ENCODE data around the gene STAT2. TPM values are rescaled to one million over a fixed set of nuclear protein-coding genes. Genes with fewer than 3 reads are reported as not detected.
"Not testable (repeated sequence)": the region's sequence is repeated elsewhere in the genome, so short reads cannot be mapped to it uniquely, and the experiment has no call there.

The STAT2 gene
- polyA plus RNA-seq, 4 donors = 78.8 to 139 (median 105) TPM

- DNase-seq (ENCODE audit: low read depth in 4 of 4, low spot score in 3 of 4) = no peak
These were observed 2.5 kb upstream of the STAT2 start, which contains the start of gene APOF for GRCh38 chr12:56362130-56363059. Gene APOF (minus strand): TSS chr12:56362857. CDS start chr12:56362745, 112 bp downstream.

DNA sequence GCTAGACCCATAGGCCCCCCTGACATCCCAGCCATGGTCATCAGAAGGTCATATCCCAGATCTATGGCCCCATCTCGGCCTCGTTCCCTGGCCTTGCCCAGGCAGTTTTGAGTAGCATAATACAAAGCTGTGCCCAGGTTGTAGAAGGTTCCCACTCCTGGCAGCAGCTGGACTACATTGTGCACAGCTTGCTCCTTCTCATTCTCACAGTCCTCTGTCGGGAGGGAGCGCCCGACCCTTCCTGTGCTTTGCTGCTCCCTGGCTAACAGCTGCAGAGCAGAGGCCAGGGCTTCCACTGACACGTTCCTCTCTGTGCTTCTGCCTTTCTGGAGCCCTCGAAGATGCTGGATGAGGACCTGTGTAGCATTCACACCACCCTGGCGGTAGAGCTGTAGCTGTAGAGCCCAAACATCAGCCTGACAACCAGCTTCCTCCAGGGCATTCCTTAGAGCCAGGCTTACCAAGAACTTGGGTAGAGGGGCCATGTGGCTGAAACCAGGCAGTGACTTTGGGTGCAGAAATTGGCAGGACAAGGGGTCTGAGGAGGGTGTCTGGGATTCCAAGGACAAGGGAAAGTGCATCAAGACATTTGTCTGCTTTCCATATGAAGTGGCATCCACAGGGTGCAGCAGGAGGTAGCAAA is 1.7 kb upstream of the STAT2 start:
- DNase-seq (ENCODE audit: low read depth in 4 of 4, low spot score in 3 of 4) = no peak

DNA sequence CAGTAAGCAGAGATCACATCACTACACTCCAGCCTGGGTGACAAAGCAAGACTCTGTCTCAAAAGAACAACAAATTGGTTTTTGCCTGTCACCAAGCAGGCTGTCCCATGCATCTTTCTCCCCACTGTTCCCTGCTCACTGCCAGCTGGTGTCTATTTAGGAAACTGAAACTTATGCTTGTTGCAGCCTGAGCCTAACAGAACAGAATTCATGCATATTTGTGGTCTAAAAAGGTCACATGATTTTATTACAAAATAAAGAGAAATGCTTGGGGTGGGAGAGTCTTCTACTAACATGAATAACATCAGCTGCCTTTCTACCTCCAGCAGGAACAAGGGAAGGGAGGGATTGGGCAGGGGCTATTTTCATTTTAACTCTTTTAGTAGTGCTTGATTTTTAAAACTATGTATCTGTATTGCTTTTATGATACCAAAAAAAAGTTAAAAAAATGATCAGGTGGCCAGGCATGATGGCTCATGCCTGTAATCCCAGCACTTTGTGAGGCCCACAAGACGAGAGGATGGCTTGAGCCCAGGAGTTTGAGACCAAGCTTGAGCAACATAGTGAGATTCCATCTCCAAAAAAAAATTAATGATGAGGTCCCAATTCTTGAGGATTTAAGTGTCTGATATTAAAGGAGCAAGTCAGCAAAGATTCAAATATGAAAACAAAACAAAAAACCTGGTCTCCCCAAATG is 923 bp downstream of the STAT2 start:
- DNase-seq (ENCODE audit: low read depth in 4 of 4, low spot score in 3 of 4) = no peak

DNA sequence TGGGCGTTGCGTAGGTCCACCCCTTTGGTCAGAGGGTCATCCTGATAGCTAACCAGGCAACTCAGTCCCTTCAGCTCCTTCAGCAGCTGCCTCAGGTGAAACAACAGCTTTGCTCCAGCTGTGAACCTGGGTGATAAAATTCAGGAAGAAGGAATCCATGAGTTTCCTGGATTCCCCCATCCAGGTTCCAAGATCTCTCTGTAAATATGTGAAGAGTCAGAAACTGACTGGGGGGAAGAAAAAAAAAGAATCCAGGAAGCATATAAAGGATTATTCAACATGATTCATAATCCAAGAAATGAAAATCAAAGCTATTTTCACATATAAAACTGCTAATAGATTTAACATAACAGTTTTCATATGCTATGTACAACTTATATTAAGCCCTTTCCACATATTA is 8.6 kb downstream of the STAT2 start:
- no peak for DNase-seq (ENCODE audit: low read depth in 4 of 4, low spot score in 3 of 4)

DNA sequence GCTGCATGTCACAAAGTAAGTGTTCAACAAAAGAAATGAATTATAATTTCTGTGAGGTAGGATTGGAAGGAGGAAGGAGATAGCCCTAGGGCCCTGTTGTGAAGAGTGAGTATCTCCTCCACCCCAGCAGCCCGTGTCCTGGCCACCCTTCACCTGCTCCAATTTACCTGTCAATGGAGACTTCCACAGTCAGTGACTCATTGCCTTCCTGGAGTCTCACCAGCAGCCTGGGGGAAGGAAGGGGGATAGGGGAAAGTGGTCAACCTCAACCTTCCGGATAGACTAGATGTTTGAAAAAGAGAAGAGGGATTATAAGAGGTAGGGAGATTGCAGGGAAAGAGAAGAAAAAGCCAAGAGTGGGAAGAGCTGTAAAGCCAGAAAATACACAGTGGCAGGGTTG is 9.2 kb downstream of the STAT2 start:
- no peak for DNase-seq (ENCODE audit: low read depth in 4 of 4, low spot score in 3 of 4)

DNA sequence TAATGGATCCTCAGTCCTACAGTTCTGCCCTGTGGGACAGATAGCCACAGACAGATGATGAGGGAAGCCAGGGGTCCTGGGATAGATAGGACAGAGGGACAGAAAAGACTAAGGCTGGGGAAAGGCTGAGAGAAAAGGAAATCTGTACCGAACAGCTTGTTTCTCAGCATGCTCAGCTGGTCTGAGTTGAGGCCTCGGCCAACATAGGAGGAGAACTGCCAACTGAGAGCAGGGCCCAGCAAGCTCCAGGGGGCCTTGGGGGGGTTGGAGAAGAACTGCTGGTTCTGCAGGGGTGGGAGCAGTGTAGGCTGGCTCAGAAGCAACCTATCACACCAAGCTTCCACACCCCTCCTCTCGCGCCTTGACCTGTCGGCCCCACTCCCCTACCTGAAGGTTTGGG is 11.1 kb downstream of the STAT2 start:
- no peak for DNase-seq (ENCODE audit: low read depth in 4 of 4, low spot score in 3 of 4)

DNA sequence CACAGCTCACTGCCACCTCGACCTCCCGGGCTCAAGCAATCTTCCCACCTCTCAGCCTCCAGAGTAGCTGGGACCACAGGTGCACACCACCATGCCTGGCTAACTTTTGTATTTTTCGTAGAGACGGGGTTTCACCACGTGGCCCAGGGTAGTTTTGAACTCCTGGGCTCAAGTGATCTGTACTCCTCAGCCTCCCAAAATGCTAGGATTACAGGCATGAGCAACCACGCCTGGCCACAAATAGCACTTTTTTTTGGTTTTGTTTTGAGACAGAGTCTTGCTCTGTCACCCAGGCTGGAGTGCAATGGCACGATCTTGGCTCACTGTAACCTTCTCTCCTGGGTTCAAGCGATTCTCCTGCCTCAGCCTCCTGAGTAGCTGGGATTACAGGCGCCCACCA is 12.7 kb downstream of the STAT2 start:
- DNase-seq (ENCODE audit: low read depth in 4 of 4, low spot score in 3 of 4) = not testable (repeated sequence)

DNA sequence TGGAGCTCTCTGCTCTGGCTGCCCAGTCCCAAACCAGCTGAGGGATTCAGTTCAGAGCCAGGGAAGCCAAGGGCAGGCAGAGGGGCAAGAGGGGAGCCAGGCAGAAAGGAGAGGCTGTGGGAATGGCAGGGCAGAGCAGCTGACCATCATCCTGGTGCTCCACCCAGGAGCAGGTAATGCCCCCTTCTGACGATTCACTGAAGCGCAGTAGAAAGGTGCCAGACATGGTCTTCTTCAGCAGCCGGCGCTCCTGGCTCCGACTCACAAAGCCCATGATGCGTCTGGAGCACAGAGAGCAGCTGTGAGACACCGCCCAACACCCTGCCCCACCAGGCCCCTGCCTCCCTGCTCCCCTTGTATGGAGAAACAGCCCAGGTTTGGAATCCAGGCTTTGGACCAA is 13.2 kb downstream of the STAT2 start:
- DNase-seq (ENCODE audit: low read depth in 4 of 4, low spot score in 3 of 4) = no peak

DNA sequence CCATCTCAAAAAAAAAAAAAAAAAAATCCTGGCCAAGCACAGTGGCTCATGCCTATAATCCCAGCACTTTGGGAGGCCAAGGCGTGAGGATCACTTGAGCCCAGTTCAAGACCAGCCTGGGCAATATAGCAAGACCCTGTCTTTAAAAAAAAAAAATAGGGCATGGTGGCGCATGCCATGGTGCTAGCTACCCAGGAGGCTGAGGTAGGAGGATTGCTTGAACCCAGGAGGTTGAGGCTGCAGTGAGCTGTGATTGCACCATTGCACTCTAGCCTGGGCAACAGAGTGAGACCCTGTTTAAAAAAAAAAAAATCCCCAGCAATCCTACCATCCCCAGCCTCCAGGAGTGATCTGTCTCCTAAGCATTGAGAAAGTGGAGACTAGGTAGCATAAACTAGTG is 17.6 kb downstream of the STAT2 start:
- DNase-seq (ENCODE audit: low read depth in 4 of 4, low spot score in 3 of 4) = not testable (repeated sequence)

- no peak for DNase-seq (ENCODE audit: low read depth in 4 of 4, low spot score in 3 of 4)
These were observed 18.3 kb downstream of the STAT2 start for GRCh38 chr12:56341616-56342015.

DNA sequence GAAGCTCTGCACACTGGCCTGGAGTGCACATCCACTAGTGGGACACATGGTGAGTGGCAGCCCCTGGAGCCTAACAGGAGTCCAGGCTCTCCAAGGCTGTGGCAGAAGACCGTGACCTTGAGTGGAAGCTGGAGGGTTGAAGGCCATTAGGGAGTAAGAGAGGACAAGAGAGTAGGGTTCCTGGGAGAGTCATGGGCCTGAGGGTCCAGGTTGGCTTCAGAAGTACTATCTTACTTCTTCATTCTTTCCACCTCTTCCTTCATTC is 20.8 kb downstream of the STAT2 start:
- no peak for DNase-seq (ENCODE audit: low read depth in 4 of 4, low spot score in 3 of 4)

DNA sequence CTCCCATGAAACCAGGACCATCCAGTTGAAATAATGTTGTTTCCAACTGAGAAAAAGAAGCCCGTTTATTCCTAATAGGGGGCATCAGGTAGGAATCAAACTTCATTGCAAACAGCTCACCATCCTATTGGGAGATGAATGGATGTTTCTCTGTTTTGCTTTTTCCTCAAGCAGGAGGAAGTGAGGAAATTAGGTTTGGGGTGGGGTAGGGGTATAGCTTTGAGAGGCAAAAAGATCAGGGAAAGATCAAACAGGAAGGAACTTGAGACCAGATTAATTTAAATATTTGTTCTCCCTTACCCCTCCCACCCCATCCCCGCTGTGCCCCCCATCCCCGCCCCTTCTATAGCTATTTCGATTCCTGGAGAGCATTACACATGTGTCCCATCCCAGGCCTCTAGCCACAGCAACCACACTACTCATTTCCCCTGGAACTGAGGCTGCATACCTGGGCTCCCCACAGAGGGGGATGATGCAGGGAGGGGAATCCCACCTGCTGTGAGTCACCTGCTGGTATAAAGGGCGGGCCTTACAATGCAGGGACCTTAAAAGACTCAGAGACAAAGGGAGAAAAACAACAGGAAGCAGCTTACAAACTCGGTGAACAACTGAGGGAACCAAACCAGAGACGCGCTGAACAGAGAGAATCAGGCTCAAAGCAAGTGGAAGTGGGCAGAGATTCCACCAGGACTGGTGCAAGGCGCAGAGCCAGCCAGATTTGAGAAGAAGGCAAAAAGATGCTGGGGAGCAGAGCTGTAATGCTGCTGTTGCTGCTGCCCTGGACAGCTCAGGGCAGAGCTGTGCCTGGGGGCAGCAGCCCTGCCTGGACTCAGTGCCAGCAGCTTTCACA is 21.4 kb downstream of the STAT2 start, which contains the start of gene IL23A:
TSS of gene IL23A (plus strand) at position 577 of the 850 bp plus-strand sequence. CDS start at position 738, 161 bp downstream.
- DNase-seq (ENCODE audit: low read depth in 4 of 4, low spot score in 3 of 4) = no peak

GRCh38 chr12:56337753-56338251 is 22.1 kb downstream of the STAT2 start:
- no peak for DNase-seq (ENCODE audit: low read depth in 4 of 4, low spot score in 3 of 4)

DNA sequence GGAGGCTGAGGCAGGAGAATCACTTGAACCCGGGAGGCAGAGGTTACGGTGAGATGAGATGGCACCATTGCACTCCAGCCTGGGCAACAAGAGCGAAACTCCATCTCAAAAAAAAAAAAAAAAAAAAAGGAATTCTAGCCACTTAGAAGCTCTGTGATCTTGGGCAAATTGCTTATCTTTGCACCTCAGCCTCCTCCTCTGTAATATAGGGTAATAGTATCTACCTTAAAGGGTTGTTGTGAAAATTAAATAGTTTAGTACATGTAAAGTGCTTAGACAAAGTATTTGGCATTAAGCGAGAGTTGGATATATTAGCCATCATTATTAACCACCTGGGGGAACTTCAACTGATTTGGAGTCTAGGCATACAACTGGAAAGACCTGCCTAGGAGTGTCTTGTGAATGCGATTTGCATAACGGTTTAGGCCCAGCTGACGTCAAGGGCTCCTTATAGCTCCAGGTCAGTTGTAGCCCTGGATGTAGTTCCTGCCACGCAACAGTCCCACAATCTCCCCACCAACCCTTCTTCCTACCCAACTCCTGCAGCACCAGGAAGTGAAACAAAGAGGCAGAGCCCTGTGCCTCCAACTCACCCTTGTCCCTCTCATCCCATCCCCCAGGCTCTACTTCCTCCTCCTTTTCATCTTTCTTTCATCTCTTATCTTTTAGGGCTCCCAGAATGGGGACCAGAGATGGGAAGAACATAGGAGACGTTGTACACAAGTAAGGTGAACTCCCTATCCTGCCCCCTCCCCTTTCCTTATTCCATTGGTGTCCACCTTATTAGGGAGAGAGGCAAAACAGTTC is 23.3 kb downstream of the STAT2 start:
- DNase-seq (ENCODE audit: low read depth in 4 of 4, low spot score in 3 of 4) = no peak

GRCh38 chr12:56335527-56335926 is 24.4 kb downstream of the STAT2 start:
- not testable (repeated sequence) for DNase-seq (ENCODE audit: low read depth in 4 of 4, low spot score in 3 of 4)

GRCh38 chr12:56334490-56334793 is 25.5 kb downstream of the STAT2 start:
- no peak for DNase-seq (ENCODE audit: low read depth in 4 of 4, low spot score in 3 of 4)

GRCh38 chr12:56333679-56334489 is 26.0 kb downstream of the STAT2 start, which contains the start of gene PAN2:
Gene PAN2 (minus strand): TSS chr12:56334000. CDS start chr12:56333094, 906 bp downstream.
- DNase-seq (ENCODE audit: low read depth in 4 of 4, low spot score in 3 of 4) = peak; percentile 91 to 96 (median 95)

- DNase-seq (ENCODE audit: low read depth in 4 of 4, low spot score in 3 of 4) = no peak
These were observed 26.7 kb downstream of the STAT2 start for GRCh38 chr12:56333197-56333678.

All from left renal pelvis (tissue), 4 donors.